GM19452 (cell line): Measurements from ENCODE around the gene TMCO6.

Source experiments
- ATAC-seq: cut with Tn5 transposase; IDR thresholded peaks from one replicate; pipeline ENCODE4 v1.9.1; 2021; ENCODE audit not compliant: unreplicated experiment

The TMCO6 gene

GRCh38 chr5:140672455-140673186 is 33.4 kb downstream of the TMCO6 start:
- no peak for ATAC-seq

DNA sequence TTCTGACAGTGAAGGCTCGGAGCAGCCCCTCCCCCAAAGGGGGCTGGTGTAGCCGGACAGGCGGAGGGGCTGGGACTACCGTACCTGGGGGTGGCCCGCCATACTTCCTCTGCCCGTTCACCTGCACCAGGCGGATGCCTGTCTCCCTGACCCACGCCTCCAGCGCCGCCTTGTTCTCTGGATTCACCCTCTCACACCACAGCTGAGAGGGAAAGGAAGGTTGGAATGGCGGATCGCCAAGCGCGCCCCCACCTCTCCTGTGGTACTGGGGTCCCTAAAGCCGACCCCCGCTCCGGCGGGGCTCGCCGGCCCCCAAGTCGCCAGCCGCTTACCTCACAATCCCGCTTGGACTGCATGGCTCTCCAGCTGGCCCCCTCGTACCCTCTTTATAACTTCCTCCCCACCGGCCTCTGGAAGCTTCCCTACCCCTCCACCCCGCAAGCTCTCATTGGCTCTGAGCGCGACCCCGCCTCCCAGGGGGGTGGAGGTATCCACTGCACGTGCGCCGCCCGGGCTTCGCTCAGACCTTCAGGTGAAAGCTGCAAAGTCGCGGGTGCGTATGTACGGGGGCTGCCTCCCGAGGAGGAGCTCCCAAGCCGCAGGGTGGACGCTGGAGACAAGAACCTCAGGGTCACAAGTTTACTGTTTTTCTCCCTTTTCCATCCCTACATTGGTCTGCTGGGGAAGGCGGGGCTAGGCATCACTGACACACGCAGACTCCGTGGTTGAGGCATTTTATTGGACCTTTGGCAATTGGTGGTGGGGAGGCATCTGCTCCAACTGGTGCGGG is 34.1 kb downstream of the TMCO6 start, which contains the start of gene DND1:
TSS of gene DND1 (minus strand) at position 390 of the 790 bp plus-strand sequence. CDS start at position 356, 34 bp downstream.
- no peak for ATAC-seq

DNA sequence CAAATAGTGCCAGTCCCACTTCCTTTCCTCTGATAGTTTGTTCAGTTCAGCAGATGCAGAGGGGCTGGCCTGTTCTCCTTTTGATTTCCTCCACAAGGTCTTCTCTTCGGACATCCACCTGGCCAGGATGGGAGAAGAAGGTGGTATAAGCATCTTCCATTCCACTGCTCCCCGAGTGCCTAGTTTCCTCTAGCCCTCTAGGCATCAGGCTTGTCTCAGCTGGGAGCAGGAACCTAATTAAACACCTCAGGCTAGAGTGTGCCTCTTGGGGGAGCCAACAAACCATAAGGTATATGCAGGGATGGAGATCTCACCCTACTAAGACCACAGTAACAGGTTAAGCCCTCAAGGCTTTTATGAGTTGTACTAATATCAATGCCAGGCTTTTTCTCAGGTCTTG is 35.0 kb downstream of the TMCO6 start:
- ATAC-seq, result no peak

- no peak for ATAC-seq
Observed at GRCh38 chr5:140674629-140675028, 35.4 kb downstream of the TMCO6 start.

DNA sequence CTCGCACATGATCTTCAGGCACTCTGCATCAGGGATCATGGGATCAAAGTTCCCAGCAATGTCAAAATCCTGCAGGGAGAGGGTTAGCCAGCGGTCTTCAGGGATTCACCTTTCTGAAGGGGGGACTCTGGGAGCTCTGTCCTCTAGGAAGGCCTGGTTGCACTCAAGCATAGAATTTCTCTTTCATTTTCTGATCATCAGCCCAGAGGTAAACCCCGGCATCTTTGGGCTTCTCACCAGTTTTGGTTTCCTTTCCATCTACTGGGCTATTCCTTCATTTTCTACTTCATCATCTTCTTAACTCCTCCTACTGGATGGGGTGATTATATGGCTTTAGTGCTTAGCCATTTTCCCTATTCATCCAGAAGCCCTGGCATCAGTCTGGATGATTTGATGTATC is 38.7 kb downstream of the TMCO6 start:
- ATAC-seq, result peak; percentile 68

GRCh38 chr5:140678993-140679392 is 39.7 kb downstream of the TMCO6 start:
- ATAC-seq, result no peak

- ATAC-seq, result no peak
Observed at GRCh38 chr5:140690376-140690932, 51.2 kb downstream of the TMCO6 start.

GRCh38 chr5:140690941-140691924 is 52.0 kb downstream of the TMCO6 start, which contains the start of the genes HARS1 and HARS2:
Gene HARS1 (minus strand): TSS chr5:140691370. CDS start chr5:140691304, 66 bp downstream.
Gene HARS2 (plus strand): TSS chr5:140691455. CDS start chr5:140691649, 194 bp downstream.
- peak; percentile 98 for ATAC-seq

GRCh38 chr5:140694276-140694675 is 55.0 kb downstream of the TMCO6 start:
- no peak for ATAC-seq
